LHCN-M2 (cell line): ENCODE results near the gene CGNL1. TPM values are rescaled to one million over a fixed set of nuclear protein-coding genes. Genes with fewer than 3 reads are reported as not detected.

Experiments used
- DNase-seq: peaks from one replicate; pipeline ENCODE4 v3.0.0-alpha.2; 2012; ENCODE audit warnings: low read depth
- total RNA-seq: library from RNA; depleted of rRNA; stranded (reverse); fragments of >200 nt; gene quantifications from 2 replicates; pipeline ENCODE4 v1.2.3, GENCODE V29; 2014

CGNL1 gene
- total RNA-seq, 1 experiment from 2014 or later: 2.0 TPM

GRCh38 chr15:57353317-57353804, 22.9 kb upstream of the CGNL1 start:
- no peak for DNase-seq

- no peak for DNase-seq
Observed at GRCh38 chr15:57354436-57355123, 21.7 kb upstream of the CGNL1 start.

- DNase-seq: no peak
Observed at GRCh38 chr15:57355259-57355658, 21.0 kb upstream of the CGNL1 start.

- DNase-seq: peak; percentile 72
Observed at GRCh38 chr15:57356178-57356577, 20.1 kb upstream of the CGNL1 start.

GRCh38 chr15:57356636-57357035, 19.7 kb upstream of the CGNL1 start:
- peak; percentile 88 for DNase-seq

GRCh38 chr15:57357799-57358198, 18.5 kb upstream of the CGNL1 start:
- no peak for DNase-seq

GRCh38 chr15:57358571-57358970, 17.7 kb upstream of the CGNL1 start:
- no peak for DNase-seq

GRCh38 chr15:57363661-57364060, 12.6 kb upstream of the CGNL1 start:
- DNase-seq: no peak

GRCh38 chr15:57364282-57365007, 11.9 kb upstream of the CGNL1 start:
- no peak for DNase-seq

GRCh38 chr15:57367556-57367955, 8.7 kb upstream of the CGNL1 start:
- DNase-seq: no peak

- DNase-seq: no peak
Observed at GRCh38 chr15:57370929-57371328, 5.4 kb upstream of the CGNL1 start.

GRCh38 chr15:57373251-57373881, 2.9 kb upstream of the CGNL1 start:
- no peak for DNase-seq

GRCh38 chr15:57373882-57374276, 2.4 kb upstream of the CGNL1 start:
- no peak for DNase-seq

GRCh38 chr15:57376696-57377477, 582 bp downstream of the CGNL1 start:
- no peak for DNase-seq

- DNase-seq: no peak
Observed at GRCh38 chr15:57377478-57377847, 1.2 kb downstream of the CGNL1 start.

GRCh38 chr15:57379487-57379886, 3.2 kb downstream of the CGNL1 start:
- DNase-seq: no peak

GRCh38 chr15:57380854-57381253, 4.5 kb downstream of the CGNL1 start:
- no peak for DNase-seq

GRCh38 chr15:57382215-57382614, 5.9 kb downstream of the CGNL1 start:
- no peak for DNase-seq

GRCh38 chr15:57382969-57383368, 6.7 kb downstream of the CGNL1 start:
- DNase-seq: no peak

GRCh38 chr15:57384024-57384423, 7.7 kb downstream of the CGNL1 start:
- DNase-seq: no peak

- DNase-seq: no peak
Observed at GRCh38 chr15:57384816-57385215, 8.5 kb downstream of the CGNL1 start.

GRCh38 chr15:57385923-57386390, 9.7 kb downstream of the CGNL1 start:
- no peak for DNase-seq
